Mesenchymal stem cell (in vitro differentiated cells and primary cell): ENCODE data around the gene IFI27L1.

ENCODE experiments used
- DNase-seq: peaks from one replicate; pipeline ENCODE4 v3.0.0-alpha.2; 2013
- H2AFZ ChIP-seq: one replicate; pipeline ENCODE4 v1.6.1; 2013; ENCODE audit warnings: low read depth, mild to moderate bottlenecking, control low read depth, inconsistent platforms, low read length, moderate library complexity
- H2AK5ac ChIP-seq: 2 replicates; pipeline ENCODE4 v1.6.1; 2013; ENCODE audit warnings: low read length, moderate library complexity, mild to moderate bottlenecking, inconsistent platforms; ENCODE audit not compliant: severe bottlenecking
- H2BK120ac ChIP-seq: one replicate; pipeline ENCODE4 v1.6.1; 2013; ENCODE audit warnings: low read depth, mild to moderate bottlenecking, inconsistent platforms, low read length, moderate library complexity
- H2BK12ac ChIP-seq, 2 experiments: one replicate each; pipeline ENCODE4 v1.6.1; 2013; ENCODE audit warnings: inconsistent platforms in 2 of 2, low read length in 2 of 2, mild to moderate bottlenecking in 2 of 2, moderate library complexity in 2 of 2, control low read depth in 1 of 2
- H2BK15ac ChIP-seq: one replicate; pipeline ENCODE4 v1.6.1; 2013; ENCODE audit warnings: mild to moderate bottlenecking, low read depth, inconsistent platforms; ENCODE audit not compliant: poor library complexity, severe bottlenecking
- H2BK5ac ChIP-seq: 2 replicates; pipeline ENCODE4 v1.6.1; 2013; ENCODE audit warnings: low read depth, mild to moderate bottlenecking, low read length, control low read depth, inconsistent platforms; ENCODE audit not compliant: poor library complexity, severe bottlenecking
- H3K14ac ChIP-seq, 2 experiments: one replicate each; pipeline ENCODE4 v1.6.1; 2013; ENCODE audit warnings: inconsistent platforms in 2 of 2, low read length in 2 of 2, control low read depth in 1 of 2, mild to moderate bottlenecking in 1 of 2, moderate library complexity in 1 of 2
- H3K18ac ChIP-seq, 2 experiments: one replicate each; pipeline ENCODE4 v1.6.1; 2013; ENCODE audit warnings: inconsistent platforms in 2 of 2, low read length in 2 of 2, control low read depth in 1 of 2, low read depth in 1 of 2, mild to moderate bottlenecking in 1 of 2
- H3K23ac ChIP-seq, 2 experiments: one replicate each; pipeline ENCODE4 v1.6.1; 2013; ENCODE audit warnings: inconsistent platforms in 2 of 2, low read length in 2 of 2, mild to moderate bottlenecking in 2 of 2, moderate library complexity in 2 of 2, control low read depth in 1 of 2
- H3K27ac ChIP-seq: 2 replicates; pipeline ENCODE4 v1.5.1; 2013; ENCODE audit warnings: mild to moderate bottlenecking, moderate library complexity, low read length, control low read depth, inconsistent platforms; ENCODE audit not compliant: poor library complexity, severe bottlenecking
- H3K27me3 ChIP-seq, 2 experiments: 2 replicates each; pipeline versions ENCODE4 v1.6.1 to v1.7.0; 2013; ENCODE audit warnings: low read length in 2 of 2, mild to moderate bottlenecking in 2 of 2, moderate library complexity in 2 of 2, control low read depth in 1 of 2, inconsistent platforms in 1 of 2; ENCODE audit not compliant: control insufficient read depth in 1 of 2, insufficient read depth in 1 of 2
- H3K36me3 ChIP-seq, 2 experiments: 2 replicates each; pipeline versions ENCODE4 v1.6.1 to v1.7.0; 2013; ENCODE audit warnings: low read length in 2 of 2, control low read depth in 1 of 2, inconsistent platforms in 1 of 2, low read depth in 1 of 2, mild to moderate bottlenecking in 1 of 2; ENCODE audit not compliant: insufficient read depth in 2 of 2, control insufficient read depth in 1 of 2
- H3K4ac ChIP-seq, 2 experiments: one replicate each; pipeline ENCODE4 v1.6.1; 2013; ENCODE audit warnings: inconsistent platforms in 2 of 2, low read length in 2 of 2, mild to moderate bottlenecking in 2 of 2, moderate library complexity in 2 of 2, control low read depth in 1 of 2, low read depth in 1 of 2
- H3K4me1 ChIP-seq: 2 replicates; pipeline ENCODE4 v1.6.1; 2013; ENCODE audit warnings: low read depth, low read length, control low read depth; ENCODE audit not compliant: control insufficient read depth, insufficient read depth
- H3K4me2 ChIP-seq: 2 replicates; pipeline ENCODE4 v1.6.1; 2013; ENCODE audit warnings: low read length, mild to moderate bottlenecking, inconsistent platforms; ENCODE audit not compliant: poor library complexity, severe bottlenecking
- H3K4me3 ChIP-seq, 2 experiments: 2 replicates each; pipeline versions ENCODE4 v1.5.1 to v1.7.0; 2013; ENCODE audit warnings: low read length in 2 of 2, mild to moderate bottlenecking in 2 of 2, control low read depth in 1 of 2, low read depth in 1 of 2; ENCODE audit not compliant: insufficient read depth in 1 of 2
- H3K79me1 ChIP-seq: replicated peaks from 2 replicates; pipeline ENCODE4 v1.6.1; 2013; ENCODE audit warnings: mild to moderate bottlenecking, control low read depth, low read length, inconsistent platforms; ENCODE audit not compliant: poor library complexity, severe bottlenecking
- H3K9ac ChIP-seq: 2 replicates; pipeline ENCODE4 v1.7.0; 2013; ENCODE audit warnings: mild to moderate bottlenecking, low read length, moderate library complexity
- H3K9me3 ChIP-seq: 2 replicates; pipeline ENCODE4 v1.7.0; 2013; ENCODE audit warnings: mild to moderate bottlenecking, low read length; ENCODE audit not compliant: control insufficient read depth
- H4K8ac ChIP-seq: one replicate; pipeline ENCODE4 v1.6.1; 2013; ENCODE audit warnings: inconsistent platforms, mild to moderate bottlenecking, low read length, moderate library complexity
- H4K91ac ChIP-seq: one replicate; pipeline ENCODE4 v1.6.1; 2013; ENCODE audit warnings: mild to moderate bottlenecking, low read length, inconsistent platforms
- WGBS: methylation state at CpG from one replicate; pipeline ENCODE4 v1.1.7; 2013; ENCODE audit warnings: mixed read lengths; 5-methylcytosine and 5-hydroxymethylcytosine counted together

IFI27L1 gene

GRCh38 chr14:94075008-94075407, 6.1 kb upstream of the IFI27L1 start:
- WGBS, result 100% methylated on average over 1 of the region's 2 CpGs
- H3K36me3 ChIP-seq, result peaks cover 8 to 54% of the 10 kb centered on the region in 2 experiments
- no peaks in the 10 kb centered on the region for H3K27me3 ChIP-seq
- H2BK5ac ChIP-seq, result no peak overlapping the region
- H3K79me1 ChIP-seq, result no peaks in the 10 kb centered on the region
- H3K27ac ChIP-seq, result no peak overlapping the region
- peak overlapping the region in 1 of 2 experiments; percentile 26 for H3K4me3 ChIP-seq
- H3K9me3 ChIP-seq, result peaks cover 22% of the 10 kb centered on the region
- H2AFZ ChIP-seq, result no peak overlapping the region
- H3K4me2 ChIP-seq, result no peak overlapping the region
- H3K9ac ChIP-seq, result no peak overlapping the region
- no peak overlapping the region for H2BK120ac ChIP-seq
- H3K18ac ChIP-seq, result no peak overlapping the region
- no peak overlapping the region for H3K4ac ChIP-seq
- no peak overlapping the region for H2AK5ac ChIP-seq
- no peak overlapping the region for H2BK15ac ChIP-seq
- no peak overlapping the region for H3K23ac ChIP-seq
- no peak overlapping the region for H3K14ac ChIP-seq
- H4K8ac ChIP-seq, result no peak overlapping the region
- no peak for DNase-seq
- H4K91ac ChIP-seq, result no peak overlapping the region
- H3K4me1 ChIP-seq, result peaks cover 5% of the 10 kb centered on the region
- H2BK12ac ChIP-seq, result no peak overlapping the region

GRCh38 chr14:94077111-94077821, 3.8 kb upstream of the IFI27L1 start:
- H2BK15ac ChIP-seq, result no peak overlapping the region
- no peak overlapping the region for H2BK12ac ChIP-seq
- no peak overlapping the region for H3K4me2 ChIP-seq
- H3K23ac ChIP-seq, result no peak overlapping the region
- peaks cover 2% of the 10 kb centered on the region for H3K79me1 ChIP-seq
- peak overlapping the region in 1 of 2 experiments; percentile 56 for H3K4me3 ChIP-seq
- peaks cover 22% of the 10 kb centered on the region for H3K9me3 ChIP-seq
- no peak overlapping the region for H2BK120ac ChIP-seq
- WGBS, result 95% methylated on average over 7 of the region's 7 CpGs
- no peaks in the 10 kb centered on the region for H3K27me3 ChIP-seq
- no peak overlapping the region for H3K18ac ChIP-seq
- H3K36me3 ChIP-seq, result peaks cover 8 to 52% of the 10 kb centered on the region in 2 experiments
- H4K8ac ChIP-seq, result no peak overlapping the region
- H3K4ac ChIP-seq, result no peak overlapping the region
- no peak overlapping the region for H2AFZ ChIP-seq
- H4K91ac ChIP-seq, result no peak overlapping the region
- no peak overlapping the region for H3K27ac ChIP-seq
- H3K14ac ChIP-seq, result no peak overlapping the region
- H2AK5ac ChIP-seq, result no peak overlapping the region
- no peak for DNase-seq
- H2BK5ac ChIP-seq, result no peak overlapping the region
- H3K9ac ChIP-seq, result no peak overlapping the region
- H3K4me1 ChIP-seq, result peaks cover 5% of the 10 kb centered on the region

GRCh38 chr14:94077823-94078222, 3.3 kb upstream of the IFI27L1 start:
- no peak overlapping the region for H3K9ac ChIP-seq
- no peak overlapping the region for H2BK120ac ChIP-seq
- H3K4me2 ChIP-seq, result no peak overlapping the region
- H3K14ac ChIP-seq, result no peak overlapping the region
- H3K79me1 ChIP-seq, result peaks cover 2% of the 10 kb centered on the region
- no peak overlapping the region for H3K23ac ChIP-seq
- no peak overlapping the region for H3K27ac ChIP-seq
- no peak overlapping the region for H4K8ac ChIP-seq
- no peak overlapping the region for H4K91ac ChIP-seq
- peaks cover 5% of the 10 kb centered on the region for H3K4me1 ChIP-seq
- H3K4ac ChIP-seq, result no peak overlapping the region
- peaks cover 22% of the 10 kb centered on the region for H3K9me3 ChIP-seq
- no peaks in the 10 kb centered on the region for H3K27me3 ChIP-seq
- DNase-seq, result no peak
- H2AK5ac ChIP-seq, result no peak overlapping the region
- peak overlapping the region in 1 of 2 experiments; percentile 96 for H3K4me3 ChIP-seq
- no peak overlapping the region for H2BK12ac ChIP-seq
- peaks cover 8 to 49% of the 10 kb centered on the region in 2 experiments for H3K36me3 ChIP-seq
- H2BK15ac ChIP-seq, result no peak overlapping the region
- no peak overlapping the region for H2AFZ ChIP-seq
- WGBS, result no CpG with 5 or more reads among the region's 5 CpGs
- H2BK5ac ChIP-seq, result no peak overlapping the region
- no peak overlapping the region for H3K18ac ChIP-seq

- Histone ChIP-seq H3K4me1 (peaks cover 5% of the 10 kb centered on the region), H3K27me3 (no peaks in the 10 kb centered on the region), H3K9me3 (peaks cover 12% of the 10 kb centered on the region), H4K8ac (no peak overlapping the region), H3K4me2 (peak overlapping the region; percentile 88), H3K9ac (peak overlapping the region; percentile 99), H2AK5ac (no peak overlapping the region), H3K27ac (peak overlapping the region; percentile 9), H3K36me3 (peaks cover 8 to 39% of the 10 kb centered on the region in 2 experiments), H3K23ac (no peak overlapping the region), H2BK15ac (no peak overlapping the region), H2AFZ (no peak overlapping the region), H3K4me3 (peak overlapping the region; percentile 90 to 96), H3K79me1 (peaks cover 13% of the 10 kb centered on the region), H2BK120ac (no peak overlapping the region), H2BK5ac (no peak overlapping the region), H4K91ac (no peak overlapping the region), H3K14ac (no peak overlapping the region), H3K4ac (peak overlapping the region in 1 of 2 experiments; percentile 4), H2BK12ac (no peak overlapping the region), H3K18ac (no peak overlapping the region)
- 18% methylated on average over 15 of the region's 15 CpGs for WGBS
- DNase-seq, result peak; percentile 74
Measured at GRCh38 chr14:94079891-94080620, 1.1 kb upstream of the IFI27L1 start.
